ENCODE data around the gene MAPK10.

The MAPK10 gene

DNA sequence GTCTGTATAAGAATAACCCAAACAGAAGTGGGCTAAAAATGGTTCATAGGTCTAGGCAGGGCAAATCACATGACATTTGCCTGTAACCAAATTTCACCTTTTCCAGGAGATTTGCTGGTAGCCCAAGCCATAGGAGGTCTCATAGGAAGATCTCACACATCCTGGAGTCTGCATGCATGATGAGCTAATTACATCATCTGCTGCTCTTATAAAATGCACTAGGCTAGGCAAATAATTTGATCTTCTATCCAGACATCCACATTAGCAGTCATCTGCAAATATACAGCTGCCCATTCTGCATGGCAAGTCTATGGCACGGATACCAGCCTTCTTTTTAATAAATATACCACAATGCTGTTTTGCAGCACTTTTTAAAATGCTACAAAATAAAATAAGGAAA is 87.2 kb downstream of the MAPK10 start:
- DNase-seq = no peak

DNA sequence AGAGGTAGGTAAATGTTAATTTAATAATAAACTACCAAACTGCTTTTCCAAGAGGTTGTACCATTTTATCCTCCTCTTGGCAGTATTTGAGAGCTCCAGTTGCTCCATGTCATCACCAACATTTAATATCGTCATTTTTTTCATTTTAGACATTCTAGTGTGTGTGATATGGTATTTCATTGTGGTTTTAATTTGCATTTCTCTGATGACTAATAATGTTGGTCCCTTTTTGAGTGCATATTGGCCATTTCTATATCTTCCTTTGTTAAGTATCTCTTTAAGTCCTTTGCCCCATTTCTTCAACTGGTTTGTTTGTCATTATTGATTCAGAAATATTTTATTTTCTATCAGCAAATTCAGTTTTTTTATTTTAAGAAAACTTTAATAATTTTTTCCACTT is 88.8 kb downstream of the MAPK10 start:
- no peak for DNase-seq

DNA sequence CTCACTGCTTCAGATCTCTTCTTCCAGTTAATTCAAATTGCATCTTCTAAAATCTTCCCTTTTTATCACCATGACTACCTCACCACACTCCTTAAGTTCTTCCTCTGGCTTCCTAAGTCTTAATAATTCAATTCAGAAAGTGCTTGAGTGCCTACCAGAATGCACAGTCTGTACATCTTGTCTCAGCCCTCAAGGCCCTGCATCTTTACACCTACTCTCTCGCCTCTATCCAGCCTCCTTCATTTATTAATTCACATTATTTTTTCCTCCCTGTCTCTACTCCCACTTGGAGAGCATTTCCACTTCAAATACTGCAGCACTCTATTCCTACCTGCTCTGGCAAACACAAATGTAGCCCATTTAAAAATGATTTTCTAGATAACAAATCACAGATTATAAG is 90.5 kb downstream of the MAPK10 start:
- no peak for DNase-seq

DNA sequence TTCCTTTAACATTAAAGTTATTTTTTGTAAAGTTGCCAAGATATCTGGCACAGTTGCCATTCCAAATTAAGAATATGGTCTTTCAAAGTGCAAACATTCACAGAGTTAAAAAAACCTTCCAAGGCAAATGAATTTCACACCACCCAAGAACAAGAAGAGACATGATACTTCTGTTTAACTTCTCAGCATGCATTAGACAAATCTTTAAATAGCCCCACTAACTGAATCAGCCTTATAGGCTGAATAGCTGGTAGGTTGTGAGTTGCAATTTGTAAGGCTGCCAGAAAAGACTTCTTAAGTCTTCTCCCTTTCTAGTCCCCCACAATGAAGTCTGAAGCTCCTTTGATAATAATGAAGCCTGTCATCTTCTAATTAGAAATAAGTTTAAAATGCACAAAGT is 95.6 kb downstream of the MAPK10 start:
- DNase-seq = no peak

DNA sequence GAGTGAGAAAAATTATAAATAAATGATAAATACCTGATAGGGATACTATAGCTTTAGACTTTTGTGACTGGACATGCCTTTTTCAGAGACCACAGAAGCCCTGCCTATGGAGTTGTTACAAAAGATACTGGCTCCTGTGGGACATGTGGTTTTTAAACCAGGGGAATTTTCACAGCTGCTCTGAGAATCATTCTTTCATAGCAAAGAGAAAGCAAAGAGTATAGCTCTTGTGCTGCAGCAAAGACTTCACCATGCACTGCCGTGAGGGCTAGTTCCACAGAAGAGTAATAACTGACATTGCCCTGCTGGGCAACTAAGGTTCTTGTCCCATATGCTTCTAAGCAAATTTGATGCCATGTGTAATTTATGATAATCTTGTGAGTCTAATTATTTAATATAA is 98.2 kb downstream of the MAPK10 start:
- DNase-seq = no peak

DNA sequence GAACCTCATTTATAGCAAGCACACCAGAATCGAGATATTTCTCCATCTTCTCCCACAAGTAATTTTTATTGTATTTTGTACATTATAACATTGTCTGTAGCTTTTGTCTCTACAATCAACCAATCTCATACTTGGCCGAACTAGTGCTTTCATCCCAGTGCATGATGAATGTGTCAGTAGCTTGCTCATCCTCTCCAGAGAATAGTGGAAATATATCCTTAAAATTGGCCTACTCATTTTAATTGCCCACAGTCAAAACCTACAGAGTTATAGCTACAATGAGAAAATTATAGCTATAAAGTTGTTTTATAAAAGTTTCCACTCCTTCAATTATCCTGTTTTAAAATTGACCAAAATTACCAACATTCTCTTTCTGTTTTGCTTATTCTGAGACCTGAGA is 103.8 kb downstream of the MAPK10 start:
- no peak for DNase-seq

DNA sequence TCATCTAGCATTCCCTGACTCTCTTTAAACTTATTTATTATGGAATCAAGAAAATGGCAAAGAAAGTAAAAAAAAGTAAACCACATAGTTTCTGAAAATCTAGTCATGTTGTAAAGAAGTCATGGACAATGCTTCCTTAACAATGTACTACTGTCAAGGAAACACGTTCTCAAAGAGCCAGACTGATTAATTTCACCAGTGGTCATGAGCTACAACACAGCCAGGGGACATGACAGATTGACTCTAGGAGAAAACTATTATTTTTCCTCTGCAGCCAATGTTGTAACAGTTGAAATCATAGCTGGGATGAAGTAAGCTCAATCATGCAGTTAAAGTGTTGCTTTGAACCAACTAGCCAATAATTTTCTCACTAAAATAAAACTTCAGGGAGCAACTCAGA is 109.2 kb downstream of the MAPK10 start:
- no peak for DNase-seq

DNA sequence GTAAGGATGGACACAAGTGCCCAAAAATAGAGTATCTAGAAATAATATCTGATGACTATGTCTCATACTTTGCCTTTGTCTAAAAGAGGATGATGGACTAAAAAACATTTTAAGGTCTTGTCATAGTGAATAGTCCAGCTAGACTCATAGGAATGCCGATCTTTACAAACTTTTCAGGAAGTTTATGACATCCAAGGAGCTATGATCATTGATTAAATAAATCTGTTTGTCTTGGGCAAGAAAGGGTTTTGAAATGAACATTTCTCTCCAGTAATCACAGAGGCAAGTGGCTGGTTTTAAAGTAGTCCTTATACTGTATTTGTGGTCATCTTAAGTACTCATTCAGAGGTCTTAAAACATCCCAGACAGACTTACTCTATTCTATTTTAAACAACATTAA is 109.8 kb downstream of the MAPK10 start:
- no peak for DNase-seq

DNA sequence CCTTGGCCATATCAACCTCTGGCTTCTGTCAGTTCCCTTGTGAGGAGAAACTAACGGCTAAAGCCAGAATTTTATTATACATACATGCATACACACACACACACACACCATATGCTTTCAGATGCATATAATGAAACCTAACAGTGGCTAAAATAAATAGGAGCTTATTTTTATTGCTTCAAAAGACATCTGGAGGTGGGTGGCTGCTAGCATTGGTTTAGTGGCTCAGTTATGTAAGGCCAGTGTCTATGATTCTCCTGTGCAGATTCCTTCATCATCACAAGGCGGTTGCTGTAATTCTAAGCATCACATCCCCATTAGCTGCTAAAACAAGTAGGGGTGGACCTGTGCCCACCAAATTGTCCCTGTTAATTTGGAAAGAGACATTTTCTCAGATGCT is 110.8 kb downstream of the MAPK10 start:
- no peak for DNase-seq

DNA sequence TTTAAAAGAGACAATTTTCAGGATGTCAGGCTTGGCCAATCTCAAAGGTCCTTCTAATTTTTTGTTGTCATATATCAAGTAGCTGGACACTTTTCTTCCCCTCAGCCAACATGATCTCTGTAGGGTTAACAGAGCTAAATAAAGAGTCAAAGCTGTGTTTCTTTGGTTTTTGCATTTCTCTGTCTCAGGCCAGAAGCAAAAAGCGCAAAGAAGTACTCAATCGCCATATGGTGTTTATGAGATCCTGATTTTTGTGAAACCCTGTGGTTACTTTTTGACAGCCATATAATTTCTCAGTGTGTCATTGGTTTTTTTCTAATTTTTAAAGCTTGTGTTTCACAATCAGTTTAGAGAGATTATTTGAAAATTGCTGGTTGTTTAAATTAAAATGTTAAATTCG is 111.9 kb downstream of the MAPK10 start:
- DNase-seq = no peak

DNA sequence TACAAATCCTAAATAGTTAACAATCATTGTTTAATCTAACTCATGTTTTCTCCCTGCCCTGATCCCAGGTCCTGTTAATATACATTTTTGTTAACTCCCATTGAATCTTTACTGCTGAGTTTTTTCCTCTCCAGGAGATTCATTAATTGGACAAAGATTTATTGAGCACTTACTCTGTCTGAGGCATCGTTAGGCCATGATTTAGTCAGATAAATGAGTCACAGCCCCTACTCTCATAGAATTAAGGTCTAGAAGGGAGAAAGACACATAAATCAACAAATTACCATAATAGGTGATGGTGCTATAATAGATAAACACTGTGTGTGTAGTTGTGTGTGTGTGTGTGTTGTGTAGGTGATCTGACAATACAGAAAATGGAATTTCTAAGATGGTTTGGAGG is 112.5 kb downstream of the MAPK10 start:
- DNase-seq = no peak

DNA sequence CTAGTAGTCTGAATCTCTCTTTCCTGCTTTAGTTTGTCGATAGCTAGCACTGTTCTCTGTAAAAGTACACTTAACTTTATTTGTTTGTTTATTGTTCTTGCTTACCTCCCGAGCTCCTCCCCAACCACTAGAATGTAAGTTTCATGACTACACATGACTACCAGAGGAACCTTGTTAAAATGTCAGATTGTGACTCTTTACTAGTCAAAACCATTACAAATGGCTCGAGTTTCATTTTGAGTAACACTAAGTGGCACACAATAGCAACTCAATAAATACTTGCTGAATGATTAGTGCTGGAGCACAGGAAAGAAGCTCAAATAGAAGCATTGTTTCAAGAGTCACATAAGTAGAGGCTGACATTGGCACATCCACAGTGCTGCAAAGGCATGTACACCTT is 116.1 kb downstream of the MAPK10 start:
- no peak for DNase-seq

DNA sequence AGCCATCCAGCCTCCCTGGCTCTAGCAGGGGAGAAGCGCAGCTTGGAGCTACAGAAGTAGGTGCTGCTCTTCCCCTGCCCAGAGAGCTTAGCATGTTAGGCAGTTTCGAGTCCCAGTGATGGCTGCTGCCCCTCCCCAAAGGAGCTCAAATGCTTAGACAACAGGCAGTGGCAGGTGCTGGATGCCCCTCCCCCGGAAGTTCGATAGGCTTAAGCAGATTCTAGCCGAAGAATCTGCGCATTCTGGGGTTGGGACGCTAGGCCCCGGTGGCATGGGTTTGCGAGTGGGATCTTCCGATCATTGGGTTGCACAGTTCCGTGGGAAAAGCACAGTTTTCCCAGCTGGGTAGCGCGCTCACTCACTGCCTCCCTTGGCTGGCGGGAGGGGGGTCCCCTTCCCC is 117.2 kb downstream of the MAPK10 start:
- no peak for DNase-seq

DNA sequence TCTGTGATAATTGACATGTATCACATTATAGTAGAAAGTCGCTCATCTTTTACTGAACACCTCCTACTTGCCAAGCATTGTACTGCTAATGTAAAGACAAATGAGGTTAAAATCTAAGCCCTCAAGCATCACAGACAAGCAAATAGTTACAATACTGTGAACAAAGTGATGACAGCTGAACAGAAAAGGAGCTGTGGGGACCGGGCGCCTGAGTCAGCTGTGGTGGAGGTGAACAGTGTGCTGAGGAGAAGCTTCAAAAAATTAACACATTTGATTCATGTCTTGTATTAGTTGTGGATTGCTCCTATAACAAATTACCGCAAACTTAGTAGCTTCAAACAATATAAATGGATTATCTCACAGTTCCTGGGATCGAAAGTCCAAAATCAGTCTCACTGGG is 124.3 kb downstream of the MAPK10 start:
- DNase-seq = no peak

DNA sequence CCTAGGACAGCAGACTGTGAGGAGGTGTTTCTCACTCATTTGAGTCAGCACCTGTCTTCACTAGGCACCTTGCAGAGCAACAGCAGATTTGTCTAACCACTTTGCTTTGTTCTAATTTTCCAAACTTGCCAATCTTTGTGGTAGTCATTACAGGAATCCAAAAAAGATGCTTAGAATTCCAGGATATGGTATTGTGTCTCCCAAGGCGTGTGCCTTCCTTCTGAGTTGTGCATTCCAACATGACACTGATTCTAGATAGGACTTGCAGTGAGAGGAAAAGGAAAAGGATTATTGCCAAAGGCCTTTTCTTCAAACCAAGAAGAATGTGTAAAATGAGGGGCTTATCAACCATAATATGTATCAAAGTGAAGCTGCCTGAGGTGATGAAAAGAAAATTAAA is 126.2 kb downstream of the MAPK10 start:
- DNase-seq = no peak

DNA sequence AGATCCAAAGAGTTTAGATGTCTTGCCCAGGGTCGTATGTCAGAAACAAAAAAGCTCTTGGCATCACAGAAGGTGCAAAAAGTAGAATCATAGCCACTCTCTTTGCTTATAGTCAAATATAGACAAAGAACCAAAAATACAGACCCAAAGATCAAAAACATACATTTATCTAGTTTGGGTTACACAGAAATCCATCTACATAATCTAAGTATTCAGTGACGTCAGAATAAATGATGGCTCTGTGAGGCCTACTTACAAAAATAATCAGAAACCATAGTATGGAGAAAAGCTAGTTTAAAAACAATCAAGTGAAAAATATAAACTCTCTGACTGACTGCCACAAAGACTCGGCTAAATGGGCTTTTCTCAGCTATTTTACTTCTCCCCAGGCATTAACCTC is 126.8 kb downstream of the MAPK10 start:
- DNase-seq = no peak

DNA sequence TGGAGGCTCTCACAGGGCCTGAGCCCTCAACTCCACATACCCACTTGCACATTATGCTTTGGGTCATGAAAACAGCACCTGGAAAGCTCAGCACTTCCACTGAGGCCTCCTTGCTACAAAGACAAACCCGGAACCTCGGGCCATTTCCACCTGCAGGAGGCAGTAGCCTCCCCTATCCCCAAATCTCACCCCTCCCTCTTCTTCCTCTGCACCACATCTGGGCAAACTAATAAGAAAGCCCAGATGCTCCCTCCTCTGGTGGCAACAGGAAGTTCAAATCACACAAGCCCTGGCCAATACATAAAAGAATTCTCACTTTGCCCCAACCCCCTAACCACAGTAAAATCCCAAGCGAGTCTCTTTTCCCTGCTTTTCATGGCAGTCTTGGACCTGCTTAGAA is 136.4 kb downstream of the MAPK10 start:
- DNase-seq = no peak

DNA sequence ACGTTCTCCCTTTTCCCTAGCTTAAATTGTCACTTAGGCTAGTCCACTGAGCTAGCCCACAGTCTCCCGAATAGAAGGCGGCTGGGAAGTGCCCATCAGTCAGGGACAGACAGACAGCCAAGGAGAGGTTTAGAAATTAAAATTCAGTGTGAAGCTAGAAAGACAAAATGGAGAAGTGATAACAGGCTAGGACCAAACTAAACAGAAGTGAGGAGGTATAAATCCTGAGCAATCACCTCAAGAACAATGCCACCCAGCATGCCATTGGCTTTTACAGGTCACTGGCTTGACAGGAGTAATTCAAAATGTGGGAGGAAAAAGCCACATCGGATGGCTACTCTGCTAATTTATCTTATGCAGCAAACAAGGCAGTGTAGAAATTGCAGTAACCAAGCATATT is 138.9 kb downstream of the MAPK10 start:
- DNase-seq = no peak

DNA sequence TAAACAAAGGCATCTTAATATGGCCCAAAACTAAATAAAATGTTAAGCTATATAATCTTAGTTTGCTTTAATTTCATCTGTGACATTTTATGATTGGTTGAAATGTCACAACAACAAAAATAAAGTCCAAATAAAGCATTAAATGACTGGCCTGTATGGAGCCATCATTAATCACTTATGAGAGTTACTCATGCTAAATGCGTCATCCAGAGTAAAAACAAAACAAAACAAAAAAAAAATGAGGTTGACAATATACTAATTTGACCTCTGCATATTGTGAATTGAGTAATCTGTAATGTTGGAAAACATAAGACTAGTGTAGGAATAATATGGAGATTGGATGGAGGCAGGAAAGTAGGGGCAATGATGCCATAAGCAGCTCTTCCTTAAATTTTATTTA is 139.7 kb downstream of the MAPK10 start:
- no peak for DNase-seq

DNA sequence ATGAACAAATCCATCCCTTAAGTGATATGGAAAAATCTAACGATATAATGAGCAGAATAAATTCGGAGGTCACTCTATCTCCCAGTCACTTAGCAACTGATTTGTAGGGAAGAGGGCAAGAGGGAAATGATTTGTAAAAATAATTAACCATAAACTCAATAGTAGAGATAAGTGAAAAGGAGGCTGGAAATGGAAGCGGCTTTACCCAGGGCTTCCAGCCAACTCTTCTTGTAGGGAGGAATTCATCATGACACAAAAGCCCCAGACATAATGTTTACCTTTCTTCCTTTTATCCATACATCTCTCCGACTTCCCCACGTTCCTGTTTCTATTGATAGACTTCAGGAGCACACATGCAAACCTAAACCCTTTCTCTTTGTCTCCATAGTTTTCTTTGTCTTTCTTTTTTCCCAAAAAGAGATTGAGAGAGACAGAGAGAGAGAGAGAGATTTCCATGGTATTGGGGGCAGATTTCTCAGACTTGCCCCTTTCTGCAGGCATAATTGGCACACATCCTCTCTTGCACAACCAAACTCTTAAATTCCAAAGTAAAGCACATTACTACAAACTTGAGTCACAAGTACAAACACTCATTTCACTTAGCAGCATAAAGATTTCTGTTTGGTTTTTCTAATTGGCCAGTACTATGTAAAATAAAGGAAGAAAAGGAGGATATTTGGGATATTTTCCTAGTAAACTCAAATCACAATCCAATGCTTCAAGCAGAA is 140.9 kb downstream of the MAPK10 start:
- no peak for DNase-seq

DNA sequence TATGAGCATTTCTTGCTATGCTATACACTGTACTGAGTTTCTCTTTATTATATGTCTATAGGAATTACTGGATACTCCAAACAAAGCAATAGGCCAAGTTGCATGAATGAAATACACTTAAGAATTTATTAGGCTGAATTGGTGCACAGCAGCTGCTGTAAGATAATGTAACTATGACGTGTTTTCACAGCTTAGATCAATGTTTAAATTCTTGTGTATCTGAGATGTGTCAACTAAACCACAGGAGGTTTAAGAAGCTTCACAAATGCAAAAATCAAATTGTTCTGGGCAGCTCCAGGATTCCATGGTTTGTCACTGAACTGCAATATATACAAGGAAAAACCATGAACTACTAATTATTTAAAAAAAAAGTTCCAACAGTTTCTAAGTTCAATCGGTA is 156.7 kb downstream of the MAPK10 start:
- no peak for DNase-seq

DNA sequence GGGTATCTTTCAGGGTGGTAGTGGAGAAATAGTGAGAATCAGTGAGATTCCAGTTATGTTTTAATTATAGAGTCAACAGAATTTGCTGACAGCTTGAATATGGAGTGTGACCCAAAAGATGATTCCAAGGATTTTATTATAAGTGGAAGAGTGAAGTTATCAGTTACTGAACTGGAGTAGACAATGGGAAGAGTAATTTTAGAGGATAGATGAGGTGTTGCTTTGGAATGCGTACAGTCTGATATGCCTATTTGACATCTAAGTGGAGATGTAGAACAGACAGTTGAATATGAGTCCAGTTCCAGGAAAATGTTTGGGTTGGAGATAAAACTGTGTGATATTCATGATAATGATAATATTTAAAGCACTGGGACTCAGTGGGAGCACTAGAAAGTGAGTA is 174.2 kb downstream of the MAPK10 start:
- no peak for DNase-seq

DNA sequence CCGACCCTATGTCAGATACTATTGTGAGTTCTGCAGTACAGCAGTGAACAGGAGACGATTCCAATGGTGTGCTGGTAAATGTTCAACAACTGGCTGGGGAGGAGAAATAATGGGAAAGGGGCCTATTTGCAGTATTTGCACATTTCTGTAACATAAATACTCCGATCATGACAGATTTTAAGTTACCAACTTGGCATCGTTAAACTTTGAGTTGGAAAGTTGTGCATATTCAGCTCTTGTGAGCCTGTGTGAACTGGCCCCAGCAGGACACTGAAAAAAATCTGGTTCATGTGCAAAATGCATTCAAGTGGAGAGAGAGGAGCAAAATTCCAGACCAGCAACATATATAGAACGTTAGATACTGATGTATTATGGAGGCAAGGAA is 175.0 kb downstream of the MAPK10 start:
- no peak for DNase-seq

DNA sequence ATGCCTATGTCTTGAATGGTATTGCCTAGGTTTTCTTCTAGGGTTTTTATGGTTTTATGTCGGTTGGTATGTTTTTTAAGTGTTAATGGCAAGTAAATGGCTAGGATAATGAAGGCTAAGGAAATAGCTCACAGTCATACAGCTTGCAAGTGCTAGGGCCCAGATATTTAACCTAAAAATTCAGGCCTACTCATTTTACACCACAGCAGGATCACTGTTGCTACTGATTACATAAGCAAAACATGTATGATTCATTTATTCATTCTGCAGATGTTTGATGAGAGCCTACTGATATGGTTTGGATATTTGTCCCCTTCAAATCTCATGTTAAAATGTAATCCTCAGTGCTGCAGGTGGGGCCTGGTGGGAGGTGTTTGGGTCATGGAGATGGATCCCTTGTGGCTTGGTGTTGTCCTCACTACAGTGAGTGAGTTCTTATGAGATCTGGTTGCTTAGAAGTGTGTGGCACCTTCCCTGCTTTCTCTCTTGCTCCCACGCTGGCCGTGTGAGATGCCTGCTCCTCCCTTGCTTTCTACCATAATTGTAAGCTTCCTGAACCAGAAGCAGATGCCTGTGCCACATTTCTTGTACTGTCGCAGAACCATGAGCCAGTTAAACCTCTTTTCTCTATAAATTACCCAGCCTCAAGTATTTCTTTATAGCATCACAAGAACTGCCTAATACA is 175.5 kb downstream of the MAPK10 start:
- no peak for DNase-seq

DNA sequence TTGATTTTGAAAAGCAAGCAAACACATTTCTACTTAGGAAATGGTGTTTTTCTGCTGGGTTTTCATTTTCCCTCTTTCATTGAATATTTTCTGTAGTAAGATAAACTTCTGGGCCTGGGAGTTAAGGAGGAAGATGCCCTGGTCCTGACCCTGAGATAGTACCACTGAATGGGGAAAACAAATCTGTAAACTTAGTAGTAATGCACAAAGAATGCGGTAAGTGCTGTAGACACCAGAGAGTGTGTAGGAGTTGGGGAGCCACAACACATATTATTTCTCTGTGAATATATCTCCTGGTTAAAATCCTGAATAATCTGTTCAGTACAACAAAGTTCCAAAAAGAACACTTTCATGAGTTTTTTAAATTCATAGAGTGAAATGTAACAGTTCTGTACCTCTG is 178.3 kb downstream of the MAPK10 start:
- DNase-seq = no peak
